ENCODE data around the gene TTYH2. TPM values are rescaled to one million over a fixed set of nuclear protein-coding genes. Genes with fewer than 3 reads are reported as not detected.

The TTYH2 gene
- total and polyA plus RNA-seq, 2 experiments from 2014 or later: 1.4 to 3.9 TPM

DNA sequence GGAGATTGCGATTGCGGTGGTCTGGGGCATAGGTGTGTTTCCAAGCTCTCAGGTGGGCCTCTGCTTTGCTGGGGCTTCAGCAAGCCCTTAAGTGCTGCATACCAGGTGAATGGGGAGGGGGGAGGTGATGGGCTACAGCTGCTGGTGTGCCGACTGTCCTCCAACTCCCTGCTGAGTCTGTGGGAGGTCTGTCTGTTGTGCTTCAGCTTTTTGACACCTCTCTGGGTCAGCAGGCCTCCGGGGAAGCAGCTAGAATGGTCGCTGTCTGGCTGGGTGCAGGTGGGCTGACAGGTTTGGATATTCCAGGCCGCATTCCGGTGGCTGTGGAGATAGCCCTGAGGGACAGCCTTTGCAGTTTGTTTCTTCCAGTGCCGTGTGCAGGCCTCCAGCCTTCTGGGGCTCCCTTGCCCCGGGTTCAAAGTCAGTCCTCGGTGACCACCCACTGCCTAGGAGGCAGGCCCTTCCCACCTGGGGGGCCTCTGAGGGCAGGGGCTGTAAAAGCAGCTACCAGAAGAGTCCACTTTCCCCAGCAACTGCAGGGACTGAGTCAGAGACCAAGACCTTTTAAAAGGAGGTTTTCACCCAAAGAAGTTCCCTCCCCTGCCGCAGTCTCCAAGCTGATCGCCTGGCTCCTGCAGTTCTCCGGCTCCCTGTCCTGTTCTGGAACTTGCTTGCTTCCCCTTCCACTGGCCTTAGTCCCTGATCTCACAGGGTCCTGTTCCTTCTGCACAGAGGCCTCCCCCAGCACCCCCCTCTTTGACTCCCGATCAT lies 2.0 kb upstream of the TTYH2 start (continued):
- TF ChIP-seq, protein P1, sequence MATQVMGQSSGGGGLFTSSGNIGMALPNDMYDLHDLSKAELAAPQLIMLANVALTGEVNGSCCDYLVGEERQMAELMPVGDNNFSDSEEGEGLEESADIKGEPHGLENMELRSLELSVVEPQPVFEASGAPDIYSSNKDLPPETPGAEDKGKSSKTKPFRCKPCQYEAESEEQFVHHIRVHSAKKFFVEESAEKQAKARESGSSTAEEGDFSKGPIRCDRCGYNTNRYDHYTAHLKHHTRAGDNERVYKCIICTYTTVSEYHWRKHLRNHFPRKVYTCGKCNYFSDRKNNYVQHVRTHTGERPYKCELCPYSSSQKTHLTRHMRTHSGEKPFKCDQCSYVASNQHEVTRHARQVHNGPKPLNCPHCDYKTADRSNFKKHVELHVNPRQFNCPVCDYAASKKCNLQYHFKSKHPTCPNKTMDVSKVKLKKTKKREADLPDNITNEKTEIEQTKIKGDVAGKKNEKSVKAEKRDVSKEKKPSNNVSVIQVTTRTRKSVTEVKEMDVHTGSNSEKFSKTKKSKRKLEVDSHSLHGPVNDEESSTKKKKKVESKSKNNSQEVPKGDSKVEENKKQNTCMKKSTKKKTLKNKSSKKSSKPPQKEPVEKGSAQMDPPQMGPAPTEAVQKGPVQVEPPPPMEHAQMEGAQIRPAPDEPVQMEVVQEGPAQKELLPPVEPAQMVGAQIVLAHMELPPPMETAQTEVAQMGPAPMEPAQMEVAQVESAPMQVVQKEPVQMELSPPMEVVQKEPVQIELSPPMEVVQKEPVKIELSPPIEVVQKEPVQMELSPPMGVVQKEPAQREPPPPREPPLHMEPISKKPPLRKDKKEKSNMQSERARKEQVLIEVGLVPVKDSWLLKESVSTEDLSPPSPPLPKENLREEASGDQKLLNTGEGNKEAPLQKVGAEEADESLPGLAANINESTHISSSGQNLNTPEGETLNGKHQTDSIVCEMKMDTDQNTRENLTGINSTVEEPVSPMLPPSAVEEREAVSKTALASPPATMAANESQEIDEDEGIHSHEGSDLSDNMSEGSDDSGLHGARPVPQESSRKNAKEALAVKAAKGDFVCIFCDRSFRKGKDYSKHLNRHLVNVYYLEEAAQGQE (IDR thresholded peaks at IDR 0.05; ENCODE audit: unreplicated experiment): no peak
- TF ChIP-seq CREB1 (CRISPR knock-in tag; IDR thresholded peaks at IDR 0.05; ENCODE audit: low read depth): no peak

DNA sequence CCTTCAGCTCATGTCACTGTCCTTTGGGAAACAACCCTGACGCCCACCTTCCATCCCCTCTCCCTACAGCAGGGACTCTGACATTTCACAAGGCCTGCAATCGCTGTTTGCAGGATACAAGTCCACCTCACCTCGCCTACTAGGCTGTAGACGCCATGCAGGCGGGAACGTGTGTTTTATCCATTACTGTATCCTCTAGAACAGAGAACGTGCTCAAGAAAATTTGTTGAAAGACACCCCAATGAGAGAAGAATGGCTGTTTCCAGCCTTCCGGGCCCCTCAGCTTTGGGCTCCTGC lies 1.5 kb upstream of the TTYH2 start:
- H3K27ac ChIP-seq (ENCODE audit: low read depth): peak overlapping the region; percentile 96; the same call in 1 of the 2 replicates
- ATAC-seq (no peak), DNase-seq (ENCODE audit: low spot score) (peak; percentile 19)
- H3K27ac Mint-ChIP-seq: peak overlapping the region; percentile 0; the same call in 1 of the 2 replicates
- H3K4me3 ChIP-seq: peak overlapping the region; percentile 76
- TF ChIP-seq JUNB (IDR thresholded peaks at IDR 0.05; ENCODE audit: unreplicated experiment) (no peak), EZH2 (IDR thresholded peaks at IDR 0.05; ENCODE audit: low read depth, unreplicated experiment) (no peak), STAT1 (IDR thresholded peaks at IDR 0.05; ENCODE audit: unreplicated experiment) (no peak), ZNF114 (CRISPR knock-in tag; IDR thresholded peaks at IDR 0.05) (no peak), EZH2phosphoT487 (IDR thresholded peaks at IDR 0.05; ENCODE audit: unreplicated experiment) (no peak), NANOG (IDR thresholded peaks at IDR 0.05; ENCODE audit: borderline replicate concordance) (no peak), CREB1 (CRISPR knock-in tag; IDR thresholded peaks at IDR 0.05; ENCODE audit: low read depth) (no peak), POLR2AphosphoS5 (IDR thresholded peaks at IDR 0.05; ENCODE audit: low read depth) (no peak)
- TF ChIP-seq, protein P2, sequence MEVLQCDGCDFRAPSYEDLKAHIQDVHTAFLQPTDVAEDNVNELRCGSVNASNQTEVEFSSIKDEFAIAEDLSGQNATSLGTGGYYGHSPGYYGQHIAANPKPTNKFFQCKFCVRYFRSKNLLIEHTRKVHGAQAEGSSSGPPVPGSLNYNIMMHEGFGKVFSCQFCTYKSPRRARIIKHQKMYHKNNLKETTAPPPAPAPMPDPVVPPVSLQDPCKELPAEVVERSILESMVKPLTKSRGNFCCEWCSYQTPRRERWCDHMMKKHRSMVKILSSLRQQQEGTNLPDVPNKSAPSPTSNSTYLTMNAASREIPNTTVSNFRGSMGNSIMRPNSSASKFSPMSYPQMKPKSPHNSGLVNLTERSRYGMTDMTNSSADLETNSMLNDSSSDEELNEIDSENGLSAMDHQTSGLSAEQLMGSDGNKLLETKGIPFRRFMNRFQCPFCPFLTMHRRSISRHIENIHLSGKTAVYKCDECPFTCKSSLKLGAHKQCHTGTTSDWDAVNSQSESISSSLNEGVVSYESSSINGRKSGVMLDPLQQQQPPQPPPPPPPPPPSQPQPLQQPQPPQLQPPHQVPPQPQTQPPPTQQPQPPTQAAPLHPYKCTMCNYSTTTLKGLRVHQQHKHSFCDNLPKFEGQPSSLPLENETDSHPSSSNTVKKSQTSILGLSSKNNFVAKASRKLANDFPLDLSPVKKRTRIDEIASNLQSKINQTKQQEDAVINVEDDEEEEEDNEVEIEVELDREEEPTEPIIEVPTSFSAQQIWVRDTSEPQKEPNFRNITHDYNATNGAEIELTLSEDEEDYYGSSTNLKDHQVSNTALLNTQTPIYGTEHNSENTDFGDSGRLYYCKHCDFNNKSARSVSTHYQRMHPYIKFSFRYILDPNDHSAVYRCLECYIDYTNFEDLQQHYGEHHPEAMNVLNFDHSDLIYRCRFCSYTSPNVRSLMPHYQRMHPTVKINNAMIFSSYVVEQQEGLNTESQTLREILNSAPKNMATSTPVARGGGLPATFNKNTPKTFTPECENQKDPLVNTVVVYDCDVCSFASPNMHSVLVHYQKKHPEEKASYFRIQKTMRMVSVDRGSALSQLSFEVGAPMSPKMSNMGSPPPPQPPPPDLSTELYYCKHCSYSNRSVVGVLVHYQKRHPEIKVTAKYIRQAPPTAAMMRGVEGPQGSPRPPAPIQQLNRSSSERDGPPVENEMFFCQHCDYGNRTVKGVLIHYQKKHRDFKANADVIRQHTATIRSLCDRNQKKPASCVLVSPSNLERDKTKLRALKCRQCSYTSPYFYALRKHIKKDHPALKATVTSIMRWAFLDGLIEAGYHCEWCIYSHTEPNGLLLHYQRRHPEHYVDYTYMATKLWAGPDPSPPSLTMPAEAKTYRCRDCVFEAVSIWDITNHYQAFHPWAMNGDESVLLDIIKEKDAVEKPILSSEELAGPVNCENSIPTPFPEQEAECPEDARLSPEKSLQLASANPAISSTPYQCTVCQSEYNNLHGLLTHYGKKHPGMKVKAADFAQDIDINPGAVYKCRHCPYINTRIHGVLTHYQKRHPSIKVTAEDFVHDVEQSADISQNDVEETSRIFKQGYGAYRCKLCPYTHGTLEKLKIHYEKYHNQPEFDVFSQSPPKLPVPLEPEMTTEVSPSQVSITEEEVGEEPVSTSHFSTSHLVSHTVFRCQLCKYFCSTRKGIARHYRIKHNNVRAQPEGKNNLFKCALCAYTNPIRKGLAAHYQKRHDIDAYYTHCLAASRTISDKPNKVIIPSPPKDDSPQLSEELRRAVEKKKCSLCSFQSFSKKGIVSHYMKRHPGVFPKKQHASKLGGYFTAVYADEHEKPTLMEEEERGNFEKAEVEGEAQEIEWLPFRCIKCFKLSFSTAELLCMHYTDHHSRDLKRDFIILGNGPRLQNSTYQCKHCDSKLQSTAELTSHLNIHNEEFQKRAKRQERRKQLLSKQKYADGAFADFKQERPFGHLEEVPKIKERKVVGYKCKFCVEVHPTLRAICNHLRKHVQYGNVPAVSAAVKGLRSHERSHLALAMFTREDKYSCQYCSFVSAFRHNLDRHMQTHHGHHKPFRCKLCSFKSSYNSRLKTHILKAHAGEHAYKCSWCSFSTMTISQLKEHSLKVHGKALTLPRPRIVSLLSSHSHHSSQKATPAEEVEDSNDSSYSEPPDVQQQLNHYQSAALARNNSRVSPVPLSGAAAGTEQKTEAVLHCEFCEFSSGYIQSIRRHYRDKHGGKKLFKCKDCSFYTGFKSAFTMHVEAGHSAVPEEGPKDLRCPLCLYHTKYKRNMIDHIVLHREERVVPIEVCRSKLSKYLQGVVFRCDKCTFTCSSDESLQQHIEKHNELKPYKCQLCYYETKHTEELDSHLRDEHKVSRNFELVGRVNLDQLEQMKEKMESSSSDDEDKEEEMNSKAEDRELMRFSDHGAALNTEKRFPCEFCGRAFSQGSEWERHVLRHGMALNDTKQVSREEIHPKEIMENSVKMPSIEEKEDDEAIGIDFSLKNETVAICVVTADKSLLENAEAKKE (CRISPR knock-in tag; IDR thresholded peaks at IDR 0.05): no peak
- TF ChIP-seq, protein P3, sequence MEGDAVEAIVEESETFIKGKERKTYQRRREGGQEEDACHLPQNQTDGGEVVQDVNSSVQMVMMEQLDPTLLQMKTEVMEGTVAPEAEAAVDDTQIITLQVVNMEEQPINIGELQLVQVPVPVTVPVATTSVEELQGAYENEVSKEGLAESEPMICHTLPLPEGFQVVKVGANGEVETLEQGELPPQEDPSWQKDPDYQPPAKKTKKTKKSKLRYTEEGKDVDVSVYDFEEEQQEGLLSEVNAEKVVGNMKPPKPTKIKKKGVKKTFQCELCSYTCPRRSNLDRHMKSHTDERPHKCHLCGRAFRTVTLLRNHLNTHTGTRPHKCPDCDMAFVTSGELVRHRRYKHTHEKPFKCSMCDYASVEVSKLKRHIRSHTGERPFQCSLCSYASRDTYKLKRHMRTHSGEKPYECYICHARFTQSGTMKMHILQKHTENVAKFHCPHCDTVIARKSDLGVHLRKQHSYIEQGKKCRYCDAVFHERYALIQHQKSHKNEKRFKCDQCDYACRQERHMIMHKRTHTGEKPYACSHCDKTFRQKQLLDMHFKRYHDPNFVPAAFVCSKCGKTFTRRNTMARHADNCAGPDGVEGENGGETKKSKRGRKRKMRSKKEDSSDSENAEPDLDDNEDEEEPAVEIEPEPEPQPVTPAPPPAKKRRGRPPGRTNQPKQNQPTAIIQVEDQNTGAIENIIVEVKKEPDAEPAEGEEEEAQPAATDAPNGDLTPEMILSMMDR (conservative IDR thresholded peaks at IDR 0.05; ENCODE audit: low read depth in 2 of 2): no peak
- H3K9me2 ChIP-seq (ENCODE audit: insufficient read depth): no peaks in the 10 kb centered on the region
- H3K4me2 ChIP-seq: peak overlapping the region; percentile 96
- peaks cover 25% of the 10 kb centered on the region for H4K20me1 ChIP-seq (replicated peaks; ENCODE audit: insufficient read depth)
- peaks cover 26% of the 10 kb centered on the region for H3K27me3 ChIP-seq (ENCODE audit: insufficient read depth)
- H2AFZ ChIP-seq: peak overlapping the region; percentile 91; the same call in 1 of the 2 replicates
- H3K9me3 Mint-ChIP-seq: no peaks in the 10 kb centered on the region; the same call in 2 of the 3 replicates
- H3K4me1 ChIP-seq (ENCODE audit: insufficient read depth): peaks cover 23% of the 10 kb centered on the region
- peaks cover 45% of the 10 kb centered on the region for H3F3A ChIP-seq (replicated peaks; ENCODE audit: low read depth)
- H3K27me3 Mint-ChIP-seq (ENCODE audit: insufficient read depth, low read depth, poor library complexity): peaks cover 54% of the 10 kb centered on the region
- peaks cover 23% of the 10 kb centered on the region for H3K79me2 ChIP-seq (replicated peaks; ENCODE audit: insufficient read depth)
- peaks cover 28% of the 10 kb centered on the region for H3K36me3 ChIP-seq (ENCODE audit: insufficient read depth)
- peaks cover 39% of the 10 kb centered on the region for H3K36me3 Mint-ChIP-seq (ENCODE audit: low read depth)
- peak overlapping the region; percentile 79 for H3K4me3 Mint-ChIP-seq
- peaks cover 52% of the 10 kb centered on the region for H3K4me1 Mint-ChIP-seq
